ENCODE data around the gene CCK.

Gene CCK

DNA sequence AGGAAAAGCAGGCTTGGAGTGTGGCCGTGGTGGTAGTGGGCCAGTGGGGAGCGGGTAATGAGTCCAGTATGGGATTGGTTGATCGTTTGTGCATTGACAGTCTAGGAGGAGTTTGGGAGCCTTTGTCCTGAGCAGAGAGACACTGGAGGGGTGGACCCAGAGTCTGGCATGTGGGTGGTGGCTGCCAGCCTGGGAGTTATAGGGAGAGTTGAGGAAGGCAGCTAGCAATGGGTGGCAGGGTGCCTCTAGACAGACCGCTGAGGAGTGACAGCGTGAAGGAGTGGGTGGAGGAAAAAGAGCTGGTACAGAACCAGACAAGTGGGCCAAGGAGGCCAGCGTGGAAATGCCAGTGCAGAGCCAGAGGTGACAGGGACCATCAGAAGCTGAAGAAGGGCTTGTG, 1.9 kb upstream of the CCK start:
- no peak for DNase-seq

DNA sequence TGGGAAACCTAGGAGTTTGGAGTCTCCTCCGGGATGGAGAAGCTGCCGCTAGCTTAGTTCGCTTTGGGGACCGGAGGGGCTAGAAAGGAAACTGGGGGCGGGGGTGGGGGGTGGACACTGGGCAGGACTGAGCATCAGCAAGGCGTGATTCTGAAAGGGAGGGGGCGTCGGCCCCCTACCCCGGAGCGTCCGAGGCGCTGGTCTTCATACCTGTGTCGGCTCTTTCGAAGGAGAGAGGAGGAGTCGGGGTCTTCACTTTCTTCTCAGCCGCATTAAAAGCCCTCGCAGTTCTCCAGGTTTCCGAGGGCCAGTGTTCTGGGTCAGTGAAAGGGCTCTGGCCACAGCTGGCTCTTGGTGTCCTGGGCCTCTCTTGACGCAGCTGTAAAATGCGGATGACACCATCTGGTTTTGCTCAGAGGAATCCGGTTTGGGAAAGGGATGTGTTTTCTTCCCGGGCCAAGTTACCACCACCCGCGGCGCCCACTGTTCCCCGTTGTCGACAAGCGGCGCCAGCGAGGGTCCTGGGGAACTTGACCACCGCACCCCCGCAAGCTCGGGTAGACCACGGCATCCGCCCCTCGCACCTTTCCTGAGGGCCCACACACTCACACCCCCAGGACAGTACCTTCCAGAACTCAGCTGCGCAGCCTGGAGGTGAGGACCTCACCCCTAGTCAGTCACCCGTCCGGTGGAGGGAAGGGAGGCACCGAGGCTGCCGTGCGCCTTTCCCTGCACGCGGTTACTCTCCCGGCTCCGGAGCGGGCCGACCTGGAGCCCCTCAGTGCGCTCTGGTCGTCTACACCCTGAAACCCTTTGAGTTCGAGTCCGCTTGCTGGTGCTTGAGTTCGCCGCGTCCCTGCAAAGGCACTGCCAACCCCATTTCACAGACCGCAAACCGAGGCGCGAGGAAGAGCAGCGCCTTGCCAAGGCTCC, 660 bp downstream of the CCK start:
- no peak for DNase-seq

DNA sequence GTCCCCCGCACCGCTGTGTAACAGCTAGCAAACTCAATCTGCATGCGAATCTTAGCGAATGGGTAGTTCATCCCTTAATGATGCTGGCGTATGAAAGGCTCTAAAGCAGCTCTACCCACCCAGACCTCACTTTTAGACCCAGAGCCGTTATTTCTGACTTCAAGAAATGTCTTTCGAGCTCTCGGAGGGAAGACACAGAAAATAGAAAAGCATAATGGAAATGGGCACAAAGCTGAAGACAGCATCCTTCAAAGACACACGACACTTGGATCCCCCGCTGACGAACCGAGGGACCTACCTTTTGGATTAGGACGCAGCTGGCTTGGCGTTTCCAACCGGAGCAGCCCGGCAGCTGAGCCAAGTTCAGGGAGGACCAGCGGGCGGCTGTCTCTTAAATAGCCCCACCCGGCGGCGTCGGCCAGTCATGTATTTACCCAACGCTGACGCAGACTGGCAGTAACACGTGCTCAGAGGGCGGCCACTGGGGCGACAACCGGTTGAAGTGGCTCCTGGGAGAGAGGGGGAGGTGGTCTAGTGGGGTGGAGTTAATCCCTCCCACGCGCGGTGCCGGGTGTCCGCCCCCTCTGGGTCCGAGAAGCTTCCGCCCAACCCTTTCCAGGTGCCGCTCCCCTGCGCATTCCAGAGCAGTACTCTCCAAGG, 1.5 kb downstream of the CCK start:
- no peak for DNase-seq

DNA sequence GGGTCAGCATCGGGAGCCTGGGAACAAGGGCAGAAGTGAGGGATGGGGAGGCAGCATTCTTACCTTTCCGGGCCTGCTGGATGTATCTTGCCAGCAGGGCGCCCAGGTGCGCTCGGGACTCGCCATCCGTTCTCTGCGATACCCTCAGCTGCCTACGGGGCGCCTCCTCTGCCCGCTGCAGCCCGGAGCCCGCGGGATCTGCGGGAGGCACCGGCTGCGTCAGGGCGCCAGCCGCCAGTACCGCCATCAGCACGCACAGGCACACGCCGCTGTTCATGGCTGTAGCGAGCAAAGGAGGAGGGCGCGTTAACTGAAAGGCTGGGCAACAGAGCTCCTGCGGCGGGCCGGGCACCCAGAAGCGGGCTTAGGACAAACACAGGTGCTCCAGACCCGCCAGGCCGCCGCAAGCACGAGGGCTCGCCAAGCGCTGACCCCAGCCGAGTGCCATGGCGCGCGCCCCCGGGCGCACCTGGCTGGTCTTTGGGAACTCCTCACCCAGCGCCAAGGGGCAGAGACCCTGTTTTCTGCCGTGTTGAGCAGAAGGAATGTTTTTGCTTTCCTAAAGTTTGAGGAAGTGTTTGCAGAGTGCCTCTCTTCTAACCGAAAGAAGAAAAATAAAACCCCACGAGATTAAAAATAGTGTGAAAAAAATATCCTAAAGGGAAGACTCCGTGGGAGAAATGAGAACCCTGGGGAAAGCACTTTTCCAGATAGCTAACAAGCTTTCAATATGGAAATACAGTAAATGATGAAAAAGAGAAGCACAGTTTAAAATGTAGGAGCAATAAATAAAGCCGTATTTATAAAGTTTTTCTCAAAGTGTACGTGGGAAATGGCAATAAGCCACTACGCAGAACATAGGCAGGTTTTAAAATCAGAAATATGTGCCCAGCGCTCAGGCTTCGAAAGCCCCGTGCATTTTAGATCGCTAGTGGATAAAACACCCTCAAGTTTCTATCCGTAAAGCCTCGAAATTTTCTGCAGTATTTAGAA, 2.3 kb downstream of the CCK start:
- no peak for DNase-seq

DNA sequence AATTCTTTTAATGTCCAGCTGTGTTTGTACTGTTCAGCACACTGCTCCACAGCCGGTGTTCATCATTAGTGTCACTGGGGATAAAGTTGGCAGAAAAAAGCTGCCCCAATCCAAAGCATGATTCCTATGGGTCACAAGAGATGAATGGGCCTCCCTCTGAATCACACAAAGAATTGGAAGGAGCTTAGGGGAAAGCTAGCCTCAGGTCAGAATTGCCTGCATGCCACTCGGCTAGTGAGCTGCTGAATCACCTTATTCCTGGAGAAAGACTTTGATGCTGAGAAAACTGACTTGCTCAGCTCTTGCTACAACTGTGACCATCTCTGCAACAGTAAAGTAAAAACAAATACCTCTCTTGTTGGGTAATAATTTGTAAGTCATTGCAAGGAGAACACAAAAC, 3.5 kb downstream of the CCK start:
- peak; percentile 23 for DNase-seq

DNA sequence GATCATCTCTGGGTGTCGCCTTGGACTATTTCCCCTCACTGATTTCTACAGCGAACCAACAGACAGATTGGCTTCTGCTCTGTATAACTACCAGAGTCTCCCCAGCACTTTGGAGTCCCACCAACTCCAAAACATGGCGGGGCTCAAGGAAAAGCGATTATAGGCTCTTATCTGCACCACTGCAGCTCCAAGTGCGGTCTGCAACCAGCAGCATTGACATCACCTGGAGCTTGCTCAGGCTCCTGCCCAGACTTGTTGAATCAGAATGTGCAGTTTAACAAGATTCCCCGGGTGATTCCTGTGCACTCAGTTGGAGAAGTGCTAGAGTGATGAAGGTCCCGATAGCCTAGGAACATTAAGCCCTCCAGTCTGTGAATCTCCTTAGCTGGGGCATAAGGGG, 9.0 kb downstream of the CCK start:
- DNase-seq: peak; percentile 5

DNA sequence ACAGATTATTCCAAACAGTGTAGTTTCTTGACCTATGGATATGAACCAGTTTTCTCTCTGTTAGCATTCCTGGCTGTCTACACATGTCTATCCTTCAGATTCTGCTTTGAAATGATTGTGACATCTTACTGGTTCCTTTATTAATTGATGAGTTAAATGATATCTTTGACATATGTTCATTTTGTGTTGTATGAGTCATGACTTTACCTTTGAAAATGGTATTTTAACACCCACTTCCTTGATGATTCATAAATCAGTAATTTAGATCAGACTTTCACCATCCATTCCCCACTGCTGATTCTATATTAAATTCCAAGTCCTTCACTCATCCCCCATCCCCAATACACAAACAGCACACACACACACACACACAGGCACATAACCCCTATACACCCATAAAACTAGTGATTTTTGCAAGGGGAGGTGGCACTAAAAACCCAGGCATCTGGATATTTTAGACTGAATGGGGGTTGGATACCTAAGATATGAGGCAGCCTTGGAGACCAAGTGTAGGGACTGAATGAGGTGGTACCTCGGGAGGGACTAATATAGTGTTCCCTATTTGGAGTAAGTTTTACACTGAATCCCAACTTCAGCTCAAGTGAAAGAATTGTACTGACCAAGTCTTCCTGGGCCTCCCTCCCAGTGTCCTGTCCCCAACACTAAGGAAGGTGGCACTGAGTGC, 9.7 kb downstream of the CCK start:
- DNase-seq: no peak

DNA sequence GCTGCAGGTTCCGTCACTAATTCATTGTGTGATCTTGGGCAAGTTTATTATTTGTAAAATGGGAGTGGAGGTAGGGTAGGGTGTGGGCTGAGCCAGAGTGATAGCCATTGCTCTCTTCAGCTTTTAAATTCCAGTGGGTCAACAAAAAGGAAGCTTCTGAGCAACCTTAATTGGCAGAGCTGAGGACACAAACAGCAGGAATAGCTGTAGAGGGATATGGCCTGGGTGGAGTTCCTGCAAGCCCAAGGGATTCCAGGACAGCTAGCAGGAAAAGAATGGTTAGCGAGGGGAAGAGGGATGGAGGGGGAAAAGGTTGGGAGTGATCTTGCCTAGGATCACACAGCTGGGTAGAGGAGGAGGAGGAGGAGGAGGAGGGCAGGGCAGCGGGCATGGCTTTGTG, 11.4 kb downstream of the CCK start:
- DNase-seq: no peak

DNA sequence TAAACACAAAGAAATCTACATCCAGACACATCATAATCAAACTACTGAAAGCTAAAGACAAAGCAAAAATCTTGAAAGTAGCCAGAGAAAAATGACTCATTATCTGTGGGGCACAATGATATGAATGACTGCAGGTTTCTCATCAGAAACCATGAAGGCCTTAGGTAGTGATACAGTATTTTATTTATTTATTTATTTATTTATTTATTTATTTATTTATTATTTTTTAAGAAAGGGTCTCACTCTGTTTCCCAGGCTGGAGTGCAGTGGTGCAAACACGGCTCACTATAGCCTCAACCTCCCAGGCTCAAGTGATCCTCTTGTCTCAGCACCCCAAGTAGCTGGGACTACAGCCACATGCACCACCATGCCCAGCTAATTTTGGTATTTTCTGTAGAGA, 15.2 kb downstream of the CCK start:
- DNase-seq: no peak

DNA sequence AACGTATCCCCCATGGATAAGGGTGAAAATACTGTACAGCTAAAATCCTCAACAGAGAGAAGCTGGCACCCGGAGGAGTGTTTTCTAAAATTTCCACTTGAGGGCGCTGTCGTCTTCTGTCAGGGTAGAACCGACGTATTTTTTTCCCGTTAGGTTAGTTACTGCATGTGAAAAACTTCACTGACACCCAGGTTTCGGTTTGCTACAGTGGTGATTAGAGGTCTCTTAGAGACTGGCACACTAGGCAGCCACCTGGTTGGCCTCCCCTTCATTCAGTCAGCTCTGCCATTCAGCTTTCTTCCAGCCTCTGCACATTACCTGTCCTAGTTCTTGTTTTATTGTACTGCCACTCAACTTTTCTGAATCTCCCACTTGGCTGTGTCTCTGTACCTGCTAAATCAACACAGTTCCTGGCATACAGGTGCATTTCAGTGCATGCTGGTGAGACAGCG, 18.4 kb downstream of the CCK start:
- DNase-seq: peak; percentile 84

DNA sequence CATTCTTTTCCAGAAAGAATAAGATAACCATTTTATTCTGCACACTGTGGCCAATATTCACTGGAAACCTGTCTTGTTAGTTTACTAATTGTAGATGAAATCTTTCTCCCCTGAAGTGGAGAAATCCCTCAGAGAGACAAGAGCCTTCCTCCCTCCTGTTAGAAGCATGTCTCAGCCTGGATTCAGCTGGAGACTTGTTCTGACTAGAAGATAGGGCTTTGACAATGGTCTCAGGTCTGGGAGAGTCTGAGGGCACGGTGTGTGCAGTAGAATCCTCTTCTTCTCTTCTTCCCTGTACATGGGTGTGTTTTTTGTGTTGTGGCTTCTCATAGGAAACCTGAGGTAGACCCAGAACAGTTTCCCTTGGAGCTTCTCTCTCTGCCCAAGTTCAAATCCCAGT, 19.9 kb downstream of the CCK start:
- no peak for DNase-seq

DNA sequence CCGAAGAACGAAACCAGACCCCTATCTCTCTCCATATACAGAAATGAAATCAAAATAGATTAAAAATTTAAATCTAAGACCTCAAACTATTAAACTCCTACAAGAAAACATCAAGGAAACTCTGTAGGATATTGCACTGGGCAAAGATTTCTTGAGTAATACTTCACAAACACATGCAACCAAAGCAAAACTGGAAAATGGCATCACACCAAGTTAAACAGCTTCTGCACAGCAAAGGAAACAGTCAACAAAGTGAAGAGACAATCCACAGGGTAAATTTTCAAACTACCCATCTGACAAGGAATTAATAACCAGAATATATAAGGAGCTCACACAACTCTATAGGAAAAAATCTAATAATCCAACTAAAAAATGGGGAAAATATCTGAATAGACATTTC, 29.4 kb downstream of the CCK start:
- DNase-seq: no peak

DNA sequence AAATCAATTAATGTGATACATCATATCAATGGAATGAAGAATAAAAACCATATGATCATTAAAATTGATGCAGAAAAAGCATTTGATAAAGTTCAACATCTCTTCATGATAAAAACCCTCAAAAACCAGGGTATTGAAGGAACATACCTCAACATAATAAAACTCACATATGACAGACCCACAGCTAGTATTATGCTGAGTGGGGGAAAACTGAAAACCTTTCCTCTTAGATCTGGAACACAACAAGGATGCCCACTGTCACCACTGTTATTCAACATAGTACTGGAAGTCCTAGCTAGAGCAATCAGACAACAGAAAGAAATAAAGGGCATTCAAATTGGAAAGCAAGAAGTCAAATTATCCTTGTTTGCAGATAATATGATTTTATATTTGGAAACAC, 30.5 kb downstream of the CCK start:
- no peak for DNase-seq

DNA sequence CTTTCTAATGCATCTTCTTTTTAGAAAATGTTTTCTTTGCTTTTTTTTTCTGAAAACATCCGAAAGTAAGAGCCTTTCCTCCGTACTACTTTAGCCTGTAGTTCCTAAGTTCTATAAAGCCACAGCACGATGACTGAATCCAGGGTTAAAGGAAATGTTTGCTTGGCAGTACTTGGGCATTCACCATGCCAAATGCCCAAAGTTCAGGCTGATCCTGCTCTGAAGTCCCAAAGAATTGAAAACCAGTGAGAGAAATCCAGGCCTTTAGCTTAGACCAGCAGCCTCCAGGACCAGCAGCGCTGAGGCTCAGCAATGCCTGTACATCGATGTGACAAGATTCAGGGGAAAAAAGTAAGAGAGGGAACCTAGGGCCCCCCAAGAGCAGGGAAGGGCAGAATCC, 35.1 kb downstream of the CCK start:
- DNase-seq: no peak

DNA sequence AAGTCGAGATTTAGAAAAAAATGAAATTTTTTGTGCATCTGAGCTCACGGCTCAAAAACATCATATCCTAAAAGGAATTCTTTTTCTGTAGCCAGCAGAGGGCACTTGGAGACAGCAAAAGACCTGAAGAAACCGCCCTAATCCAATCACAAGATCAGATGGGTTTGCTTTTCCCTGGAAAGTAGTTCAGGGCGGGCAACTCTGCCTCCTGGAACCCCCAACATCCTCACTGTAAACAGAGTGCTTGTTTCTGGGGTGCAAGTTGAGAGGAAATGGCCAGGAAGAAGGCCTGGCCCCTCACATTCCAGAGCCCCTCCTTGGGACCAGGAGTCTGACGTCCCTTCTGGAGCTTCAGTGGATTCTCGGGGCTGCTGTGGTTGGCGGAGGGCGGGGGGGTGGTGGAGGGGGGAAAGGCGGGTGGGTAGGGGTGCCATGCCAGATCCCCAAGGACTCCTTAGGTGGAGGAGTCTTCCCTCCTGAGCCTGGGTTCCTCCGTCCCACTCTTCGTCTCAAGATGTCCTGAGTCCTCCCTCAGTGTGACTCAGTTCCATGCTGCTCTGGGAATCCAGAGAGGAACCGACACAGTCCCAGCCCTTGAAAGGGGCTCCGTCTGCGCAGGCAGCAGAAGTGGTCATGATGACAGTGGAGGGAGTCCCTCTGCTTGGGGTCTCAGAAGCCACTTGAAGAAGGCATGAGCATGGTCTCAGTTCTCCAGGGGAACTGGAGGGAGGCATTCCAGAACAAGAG, 35.9 kb downstream of the CCK start:
- peak; percentile 53 for DNase-seq

DNA sequence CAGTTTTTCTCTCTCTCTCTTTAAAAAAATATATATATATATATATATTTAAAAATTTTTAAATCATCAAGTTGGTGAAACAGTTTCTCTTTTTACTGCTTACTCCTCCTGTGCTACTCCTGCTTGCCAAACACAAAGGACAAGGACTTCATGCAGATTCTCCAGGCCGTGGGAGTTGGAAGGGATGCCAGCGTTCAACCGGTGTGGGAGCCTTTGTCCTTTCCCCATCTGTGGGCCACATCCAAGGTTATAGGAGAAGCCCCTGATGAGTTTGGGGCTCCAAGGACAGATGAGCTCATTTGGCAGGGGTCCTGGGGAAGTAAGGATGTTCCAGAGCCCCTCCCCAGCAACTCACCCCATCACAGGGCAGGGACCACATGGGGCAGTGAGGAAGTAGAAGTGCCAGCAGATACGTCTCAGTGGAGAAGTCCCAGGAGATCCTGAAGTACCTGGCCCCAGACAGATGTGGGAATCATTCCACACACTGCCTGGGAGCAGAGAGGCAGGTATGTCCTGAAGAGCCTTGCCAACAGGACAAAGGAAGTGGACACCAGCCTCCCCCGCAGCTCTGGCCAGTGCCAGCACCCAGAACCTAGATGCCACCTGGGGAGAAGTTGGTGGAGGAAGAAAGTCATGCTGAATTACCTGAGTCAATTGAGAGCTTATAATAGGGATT, 36.6 kb downstream of the CCK start:
- no peak for DNase-seq

DNA sequence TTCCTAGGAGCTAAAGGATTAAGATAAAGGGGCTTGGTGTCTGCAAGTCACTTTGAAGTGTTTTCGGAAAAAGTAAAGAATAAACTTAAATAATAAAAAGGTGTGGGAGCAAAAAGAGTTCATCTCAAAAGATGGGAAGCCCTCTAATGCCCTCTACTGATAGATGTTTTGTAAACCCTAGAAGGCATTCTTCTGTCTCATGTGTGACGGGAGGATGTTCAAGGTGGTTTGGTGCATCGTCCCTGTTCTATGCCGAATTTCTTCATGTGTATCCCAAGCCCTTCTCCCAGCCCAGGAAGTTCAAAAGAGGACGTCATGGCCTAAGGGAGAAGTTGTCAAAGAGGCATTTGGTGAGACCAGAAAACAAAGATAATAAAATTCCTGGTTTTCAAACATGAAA, 37.2 kb downstream of the CCK start:
- peak; percentile 42 for DNase-seq

DNA sequence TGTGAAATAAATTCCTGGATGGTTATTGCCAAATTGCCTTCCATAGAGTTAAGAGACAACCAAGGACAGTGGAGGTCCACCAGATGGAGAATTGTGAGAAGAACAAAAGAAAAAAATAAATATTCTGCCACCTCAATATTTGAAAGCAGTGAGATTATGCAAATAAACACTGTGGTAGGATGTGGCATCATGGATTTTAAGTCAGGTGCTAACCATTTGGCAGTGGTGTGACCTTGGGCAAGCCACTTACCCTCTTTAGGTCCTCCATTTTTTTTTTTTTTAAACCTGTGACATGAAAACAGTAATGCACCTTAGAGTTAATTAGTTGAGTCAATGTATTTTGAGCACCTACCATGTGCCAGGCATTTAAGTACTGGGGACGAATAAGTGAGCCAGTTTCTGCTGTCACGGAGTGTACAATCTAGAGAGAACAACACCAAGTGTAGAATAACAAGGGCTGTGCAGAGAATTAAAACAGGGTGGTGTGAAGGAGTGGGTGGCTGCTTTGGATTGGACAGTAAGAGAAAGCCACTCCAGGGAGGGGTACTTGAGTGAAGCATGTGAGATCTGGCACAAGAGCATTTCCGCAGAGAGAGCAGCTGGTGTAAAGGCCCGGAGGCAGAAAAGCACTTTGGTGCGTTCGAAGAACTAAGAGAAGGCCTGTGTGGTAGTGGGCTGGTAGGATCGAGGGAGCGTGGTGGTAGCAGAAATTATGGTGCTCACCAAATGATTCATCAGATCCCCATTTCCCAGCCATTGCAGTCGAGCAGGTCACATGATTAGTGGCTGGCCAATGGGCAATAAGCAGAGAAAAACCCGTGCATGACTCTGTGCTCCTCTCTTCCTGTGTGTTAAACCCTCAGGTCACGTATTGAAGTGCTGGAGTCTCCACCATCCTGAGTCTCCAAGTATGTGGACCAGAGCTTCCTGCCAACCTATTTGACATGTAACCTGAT, 39.2 kb downstream of the CCK start:
- no peak for DNase-seq

DNA sequence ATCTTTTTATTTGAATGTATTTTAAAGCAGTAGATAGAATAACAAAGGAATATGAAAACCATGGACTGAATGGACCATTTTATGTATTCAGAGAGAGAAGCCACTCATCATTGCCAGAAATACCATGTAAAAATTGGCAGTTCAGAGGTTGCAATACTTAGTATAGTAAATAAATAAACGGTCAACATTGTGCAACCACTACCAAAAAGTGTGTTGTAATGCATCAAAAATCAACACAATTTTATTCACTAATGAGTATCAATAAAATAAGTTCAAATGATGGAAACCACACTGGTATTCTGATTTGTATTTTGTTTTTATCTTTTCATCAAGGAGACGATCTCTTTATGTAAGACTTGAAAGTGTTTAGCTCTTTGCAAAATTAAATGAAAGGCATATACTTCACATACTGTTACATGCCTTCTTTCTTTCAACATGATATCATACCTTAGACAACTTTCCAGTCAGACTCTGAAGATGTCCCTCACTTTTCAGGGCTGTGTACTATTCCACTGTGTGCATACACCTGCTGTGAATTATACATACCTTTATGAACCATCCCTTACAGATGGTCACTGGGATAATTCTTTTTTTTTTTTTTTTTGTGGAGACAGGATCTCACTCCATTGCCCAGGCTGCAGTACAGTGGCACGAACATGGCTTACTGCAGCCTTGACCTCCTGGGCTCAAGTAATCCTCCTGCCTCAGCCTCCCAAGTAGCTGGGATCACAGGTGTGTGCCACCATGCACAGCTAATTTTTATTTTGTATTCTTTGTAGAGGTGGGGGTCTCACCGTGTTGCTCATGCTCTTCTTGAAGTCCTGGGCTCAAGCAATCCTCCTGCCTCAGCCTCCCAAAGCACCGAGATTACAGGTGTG, 40.3 kb downstream of the CCK start:
- no peak for DNase-seq
